Measurements from ENCODE around the gene AGRP.

Gene AGRP

GRCh38 chr16:67483150-67483549 lies at the start of gene AGRP:
Gene AGRP (minus strand): TSS chr16:67483547. CDS start chr16:67483398, 149 bp downstream.
- no peaks in the 10 kb centered on the region for H3K27me3 Mint-ChIP-seq (ENCODE audit: low read depth, poor library complexity)
- no peaks in the 10 kb centered on the region for H3K9me3 Mint-ChIP-seq
- DNase-seq: no peak
- peaks cover 38% of the 10 kb centered on the region for H3K4me1 Mint-ChIP-seq
- no peak for TF ChIP-seq CTCF (IDR thresholded peaks at IDR 0.05)
- peak within 1 kb of the TSS; percentile 100 for H3K4me3 Mint-ChIP-seq
- no peak within 1 kb of the TSS for H3K27ac Mint-ChIP-seq
- peaks cover 6% of the 10 kb centered on the region for H3K36me3 Mint-ChIP-seq (ENCODE audit: low read depth)

- Mint-ChIP-seq H3K27ac (no peak overlapping the region), H3K4me3 (peak overlapping the region; percentile 67), H3K9me3 (no peaks in the 10 kb centered on the region), H3K4me1 (peaks cover 52% of the 10 kb centered on the region), H3K36me3 (ENCODE audit: low read depth) (peaks cover 8% of the 10 kb centered on the region), H3K27me3 (ENCODE audit: low read depth, poor library complexity) (peaks cover 72% of the 10 kb centered on the region)
- no peak for DNase-seq
- TF ChIP-seq CTCF (IDR thresholded peaks at IDR 0.05): no peak
Measured at GRCh38 chr16:67531247-67531646, 47.9 kb upstream of the AGRP start.

GRCh38 chr16:67530013-67530939 lies 46.9 kb upstream of the AGRP start:
- peaks cover 8% of the 10 kb centered on the region for H3K36me3 Mint-ChIP-seq (ENCODE audit: low read depth)
- H3K4me1 Mint-ChIP-seq: peaks cover 49% of the 10 kb centered on the region
- H3K9me3 Mint-ChIP-seq: no peaks in the 10 kb centered on the region
- H3K27me3 Mint-ChIP-seq (ENCODE audit: low read depth, poor library complexity): peaks cover 71% of the 10 kb centered on the region
- H3K4me3 Mint-ChIP-seq: peak overlapping the region; percentile 92
- peak; percentile 68 for DNase-seq
- no peak overlapping the region for H3K27ac Mint-ChIP-seq
- TF ChIP-seq CTCF (IDR thresholded peaks at IDR 0.05): no peak

- Mint-ChIP-seq H3K36me3 (ENCODE audit: low read depth) (peaks cover 8% of the 10 kb centered on the region), H3K4me1 (peaks cover 49% of the 10 kb centered on the region), H3K4me3 (peak overlapping the region; percentile 92), H3K9me3 (no peaks in the 10 kb centered on the region), H3K27me3 (ENCODE audit: low read depth, poor library complexity) (peaks cover 72% of the 10 kb centered on the region), H3K27ac (peak overlapping the region; percentile 67)
- TF ChIP-seq CTCF (IDR thresholded peaks at IDR 0.05): no peak
- DNase-seq: no peak
Measured at GRCh38 chr16:67529582-67530012, 46.2 kb upstream of the AGRP start.

DNA sequence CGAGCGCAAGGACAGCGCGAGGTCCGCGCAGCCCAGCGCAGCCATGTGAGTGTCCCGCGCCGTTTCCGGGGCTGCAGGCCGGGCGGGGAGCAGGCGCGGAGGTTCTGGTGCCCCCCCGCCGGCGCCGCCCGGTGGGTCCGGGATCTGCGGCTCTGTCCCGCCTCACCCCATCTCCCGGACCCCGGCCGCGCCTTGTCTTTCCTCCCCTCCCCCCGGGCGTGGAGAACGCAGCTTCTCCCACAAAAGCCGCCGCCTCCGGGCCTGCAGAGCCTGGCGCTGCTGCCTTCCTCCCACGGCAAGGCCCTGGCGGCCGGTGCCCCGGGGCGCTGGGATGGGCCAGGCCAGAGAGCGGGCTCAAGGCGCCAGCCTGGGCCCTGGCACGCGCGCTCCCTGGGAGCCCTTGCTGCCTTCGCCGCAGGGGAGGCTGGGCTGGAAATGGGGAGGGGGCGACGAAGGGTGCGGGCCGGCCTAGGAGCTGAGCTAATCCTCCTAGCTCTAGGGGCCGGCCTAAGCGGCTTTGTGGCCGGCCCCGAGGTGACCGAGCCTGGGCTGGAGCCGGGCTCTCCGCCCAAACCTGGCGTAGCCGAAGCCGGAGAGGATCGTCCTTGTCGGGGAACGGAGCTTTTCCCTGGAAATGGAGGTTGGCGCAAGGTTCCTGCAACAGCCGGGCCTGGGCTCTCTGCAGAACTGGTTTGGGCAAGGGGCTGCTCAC lies 45.7 kb upstream of the AGRP start:
- Mint-ChIP-seq H3K27ac (no peak overlapping the region), H3K36me3 (ENCODE audit: low read depth) (peaks cover 8% of the 10 kb centered on the region), H3K4me1 (peaks cover 49% of the 10 kb centered on the region), H3K9me3 (no peaks in the 10 kb centered on the region), H3K4me3 (peak overlapping the region; percentile 92), H3K27me3 (ENCODE audit: low read depth, poor library complexity) (peaks cover 71% of the 10 kb centered on the region)
- DNase-seq: peak; percentile 54
- TF ChIP-seq CTCF (IDR thresholded peaks at IDR 0.05): no peak

Measured in nephron progenitor cell (in vitro differentiated cells).